Adrenal gland (tissue), 5 donors: ENCODE results near the gene RAB34.
"Not testable (repeated sequence)": the region's sequence is repeated elsewhere in the genome, so short reads cannot be mapped to it uniquely, and the experiment has no call there.

Experiments
- POLR2A ChIP-seq, 2 donors: fragments of 450-650 bp; IDR thresholded peaks; one replicate each; pipeline ENCODE4 v1.6.1; 2017; ENCODE audit warnings: antibody characterized with exemption in 2 of 2, mild to moderate bottlenecking in 2 of 2, moderate library complexity in 1 of 2
- TF ChIP-seq, protein P1 (sequence below), 6 experiments: fragments of 450-650 bp in 4 of 6; fragments of 200-600 bp in 2 of 6; sonication (generic) in 1 of 6; IDR thresholded peaks; 1 replicate in 5 of 6; 2 replicates in 1 of 6; pipeline versions ENCODE4 v1.5.1 to v1.8.0; 2016 to 2021; ENCODE audit warnings: antibody characterized with exemption in 6 of 6, mild to moderate bottlenecking in 2 of 6, moderate library complexity in 1 of 6
- donor health status: DM: no; HTN: no; CAD: no.

DNA sequence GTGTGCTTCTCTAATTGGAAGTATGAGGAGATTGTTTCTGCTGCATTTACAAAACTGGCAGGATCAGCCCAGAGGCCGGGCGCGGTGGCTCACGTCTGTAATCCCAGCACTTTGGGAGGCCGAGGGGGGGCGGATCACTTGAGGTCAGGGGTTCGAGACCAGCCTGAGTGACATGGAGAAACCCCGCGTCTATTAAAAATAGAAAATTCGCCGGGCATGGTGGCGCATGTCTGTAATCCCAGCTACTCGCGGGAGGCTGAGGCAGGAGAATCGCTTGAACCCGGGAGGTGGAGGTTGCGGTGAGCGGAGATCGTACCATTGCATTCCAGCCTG is 3.3 kb upstream of the RAB34 start:
- TF ChIP-seq, protein P1, sequence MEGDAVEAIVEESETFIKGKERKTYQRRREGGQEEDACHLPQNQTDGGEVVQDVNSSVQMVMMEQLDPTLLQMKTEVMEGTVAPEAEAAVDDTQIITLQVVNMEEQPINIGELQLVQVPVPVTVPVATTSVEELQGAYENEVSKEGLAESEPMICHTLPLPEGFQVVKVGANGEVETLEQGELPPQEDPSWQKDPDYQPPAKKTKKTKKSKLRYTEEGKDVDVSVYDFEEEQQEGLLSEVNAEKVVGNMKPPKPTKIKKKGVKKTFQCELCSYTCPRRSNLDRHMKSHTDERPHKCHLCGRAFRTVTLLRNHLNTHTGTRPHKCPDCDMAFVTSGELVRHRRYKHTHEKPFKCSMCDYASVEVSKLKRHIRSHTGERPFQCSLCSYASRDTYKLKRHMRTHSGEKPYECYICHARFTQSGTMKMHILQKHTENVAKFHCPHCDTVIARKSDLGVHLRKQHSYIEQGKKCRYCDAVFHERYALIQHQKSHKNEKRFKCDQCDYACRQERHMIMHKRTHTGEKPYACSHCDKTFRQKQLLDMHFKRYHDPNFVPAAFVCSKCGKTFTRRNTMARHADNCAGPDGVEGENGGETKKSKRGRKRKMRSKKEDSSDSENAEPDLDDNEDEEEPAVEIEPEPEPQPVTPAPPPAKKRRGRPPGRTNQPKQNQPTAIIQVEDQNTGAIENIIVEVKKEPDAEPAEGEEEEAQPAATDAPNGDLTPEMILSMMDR (IDR thresholded peaks at IDR 0.05): not testable (repeated sequence)
- not testable (repeated sequence) for TF ChIP-seq POLR2A (IDR thresholded peaks at IDR 0.05)
